HG02938 (cell line): ENCODE results near the gene B4GALT2.

ENCODE experiments used
- ATAC-seq: cut with Tn5 transposase; IDR thresholded peaks from one replicate; pipeline ENCODE4 v1.9.1; 2021; ENCODE audit warnings: mild to moderate bottlenecking, moderate library complexity; ENCODE audit not compliant: unreplicated experiment

The B4GALT2 gene

GRCh38 chr1:43969416-43969745 is 9.6 kb upstream of the B4GALT2 start:
- no peak for ATAC-seq

GRCh38 chr1:43969746-43970466 is 9.1 kb upstream of the B4GALT2 start, which contains the start of gene DPH2:
TSS of gene DPH2 (plus strand) at chr1:43970010. CDS start at chr1:43970176, 166 bp downstream.
- ATAC-seq, result peak; percentile 81

GRCh38 chr1:43970502-43970901 is 8.5 kb upstream of the B4GALT2 start:
- ATAC-seq, result no peak

DNA sequence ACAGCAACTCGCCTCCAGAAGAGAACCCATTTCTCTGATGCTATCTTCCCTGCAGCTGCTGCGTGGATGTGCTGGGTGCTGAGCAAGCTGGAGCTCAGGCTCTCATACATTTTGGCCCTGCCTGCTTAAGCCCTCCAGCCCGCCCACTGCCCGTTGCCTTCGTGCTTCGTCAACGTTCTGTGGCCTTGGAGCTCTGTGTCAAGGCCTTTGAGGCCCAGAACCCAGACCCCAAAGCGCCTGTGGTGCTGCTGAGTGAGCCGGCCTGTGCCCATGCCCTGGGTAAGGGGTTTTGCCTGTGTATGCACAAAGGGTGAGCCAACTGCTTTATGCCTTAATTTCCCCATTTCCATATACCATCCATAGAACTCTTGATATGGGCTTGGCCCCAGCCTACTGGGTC is 8.1 kb upstream of the B4GALT2 start:
- no peak for ATAC-seq

DNA sequence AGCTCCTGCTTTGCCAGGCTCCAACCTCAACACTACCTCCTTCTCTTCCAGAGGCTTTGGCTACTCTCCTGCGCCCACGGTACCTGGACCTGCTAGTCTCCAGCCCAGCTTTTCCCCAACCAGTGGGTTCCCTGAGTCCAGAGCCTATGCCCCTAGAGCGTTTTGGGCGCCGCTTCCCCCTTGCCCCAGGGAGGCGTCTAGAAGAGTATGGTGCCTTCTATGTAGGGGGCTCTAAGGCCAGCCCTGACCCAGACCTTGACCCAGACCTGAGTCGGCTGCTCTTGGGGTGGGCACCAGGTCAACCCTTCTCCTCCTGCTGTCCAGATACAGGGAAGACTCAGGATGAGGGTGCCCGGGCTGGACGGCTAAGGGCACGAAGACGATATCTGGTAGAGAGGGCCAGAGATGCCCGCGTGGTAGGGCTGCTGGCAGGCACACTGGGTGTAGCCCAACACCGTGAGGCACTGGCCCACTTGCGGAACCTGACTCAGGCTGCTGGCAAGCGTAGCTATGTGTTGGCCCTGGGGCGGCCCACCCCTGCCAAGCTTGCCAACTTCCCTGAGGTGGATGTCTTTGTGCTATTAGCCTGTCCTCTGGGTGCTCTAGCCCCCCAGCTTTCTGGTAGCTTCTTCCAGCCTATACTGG is 7.6 kb upstream of the B4GALT2 start:
- ATAC-seq, result no peak

- ATAC-seq, result no peak
Measured at GRCh38 chr1:43973981-43974442, 5.0 kb upstream of the B4GALT2 start.

DNA sequence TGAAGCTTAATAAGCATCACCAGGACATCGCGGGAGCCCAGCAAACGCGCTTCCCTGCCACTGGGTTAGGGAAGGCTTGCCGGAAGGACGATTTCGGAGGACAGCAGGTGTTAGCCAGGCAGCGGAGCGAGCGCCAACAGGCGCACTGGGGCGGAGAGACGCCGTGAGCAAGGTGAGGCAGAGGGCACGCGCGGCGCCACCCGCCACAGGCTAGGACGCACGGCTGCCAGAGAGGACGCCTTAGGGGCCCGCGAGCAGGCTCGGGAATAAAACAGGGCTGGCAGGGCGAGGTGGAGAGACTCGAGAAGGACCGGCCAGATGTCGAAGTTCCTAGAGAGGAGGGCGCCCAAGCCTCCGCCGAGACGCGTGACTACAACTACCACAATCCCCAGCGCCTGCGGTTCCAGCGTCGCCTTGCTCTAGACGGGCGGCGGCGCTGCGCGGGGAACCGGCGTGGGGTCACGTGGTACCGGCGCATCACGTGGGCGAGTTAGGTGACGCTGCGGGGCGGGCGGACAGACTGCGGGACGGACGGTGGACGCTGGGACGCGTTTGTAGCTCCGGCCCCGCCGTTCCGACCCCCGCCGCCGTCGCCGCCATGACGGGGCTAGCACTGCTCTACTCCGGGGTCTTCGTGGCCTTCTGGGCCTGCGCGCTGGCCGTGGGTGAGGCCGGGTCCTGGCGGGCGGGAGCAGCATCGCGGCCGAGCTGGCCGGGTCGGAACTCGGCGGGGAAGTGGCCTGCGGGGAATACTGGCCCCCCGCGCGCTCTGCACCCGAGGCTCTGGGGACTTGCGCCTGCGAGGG is 4.4 kb upstream of the B4GALT2 start, which contains the start of gene ATP6V0B:
Gene ATP6V0B, plus strand, starts transcription at position 518 of the 806 bp plus-strand sequence. Its CDS starts 81 bp downstream, at position 599.
- peak; percentile 70 for ATAC-seq

DNA sequence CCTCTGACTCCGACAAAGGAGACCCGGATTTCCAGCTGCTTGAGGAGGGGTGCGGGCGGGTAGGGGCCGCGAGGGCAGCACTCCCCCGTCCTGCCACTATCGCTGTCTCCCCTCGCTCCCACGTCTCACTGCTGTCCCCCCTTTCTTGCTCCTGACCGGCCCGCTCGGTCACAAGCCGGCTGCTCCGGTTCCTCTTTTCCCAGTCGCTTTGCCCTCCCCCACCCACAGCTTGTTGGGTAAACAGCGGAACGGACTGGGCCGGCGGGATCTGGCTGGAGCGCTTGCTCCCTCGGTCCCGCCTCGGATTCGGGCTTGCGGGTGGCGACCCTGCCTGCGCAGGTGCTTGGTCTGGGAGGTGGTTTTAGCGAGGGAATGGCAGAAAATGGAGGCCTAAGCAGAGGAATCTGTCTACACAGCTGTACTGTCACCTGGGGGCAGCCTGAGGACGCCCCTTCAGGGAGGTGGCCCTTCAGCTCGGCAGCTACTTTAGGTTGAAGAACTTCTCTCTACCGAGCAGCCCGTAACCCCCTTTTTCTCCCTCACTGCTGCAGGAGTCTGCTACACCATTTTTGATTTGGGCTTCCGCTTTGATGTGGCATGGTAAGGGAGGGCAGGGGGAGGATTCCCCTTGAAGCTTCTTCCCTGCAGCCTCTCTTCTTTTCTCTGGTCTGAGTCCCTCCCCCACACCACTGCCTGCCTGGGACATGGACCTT is 3.6 kb upstream of the B4GALT2 start:
- ATAC-seq, result no peak

DNA sequence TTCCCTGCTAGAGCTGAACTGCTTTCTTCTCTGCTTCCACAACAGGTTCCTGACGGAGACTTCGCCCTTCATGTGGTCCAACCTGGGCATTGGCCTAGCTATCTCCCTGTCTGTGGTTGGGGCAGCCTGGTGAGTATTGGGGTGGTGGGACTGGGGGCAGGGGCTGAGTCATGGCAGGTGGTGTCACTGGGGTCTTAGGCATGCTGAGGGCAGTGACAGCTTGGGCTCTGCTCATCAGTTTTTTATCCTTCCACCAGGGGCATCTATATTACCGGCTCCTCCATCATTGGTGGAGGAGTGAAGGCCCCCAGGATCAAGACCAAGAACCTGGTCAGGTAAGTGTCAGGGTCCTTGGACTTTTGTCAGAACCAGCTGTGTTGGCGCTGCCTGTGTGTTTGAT is 3.0 kb upstream of the B4GALT2 start:
- ATAC-seq, result no peak

DNA sequence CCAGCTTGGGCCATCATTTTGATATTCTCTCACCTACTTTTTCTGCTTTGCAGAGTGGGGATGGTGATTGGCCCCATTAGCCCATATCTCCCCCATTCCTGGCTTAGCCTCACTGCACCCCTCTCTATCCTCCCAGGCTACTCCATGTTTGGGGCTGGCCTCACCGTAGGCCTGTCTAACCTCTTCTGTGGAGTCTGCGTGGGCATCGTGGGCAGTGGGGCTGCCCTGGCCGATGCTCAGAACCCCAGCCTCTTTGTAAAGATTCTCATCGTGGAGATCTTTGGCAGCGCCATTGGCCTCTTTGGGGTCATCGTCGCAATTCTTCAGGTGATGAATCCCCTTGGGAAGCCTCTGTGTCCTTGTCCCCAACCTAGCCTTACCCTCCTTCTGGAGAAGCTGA is 2.1 kb upstream of the B4GALT2 start:
- no peak for ATAC-seq

DNA sequence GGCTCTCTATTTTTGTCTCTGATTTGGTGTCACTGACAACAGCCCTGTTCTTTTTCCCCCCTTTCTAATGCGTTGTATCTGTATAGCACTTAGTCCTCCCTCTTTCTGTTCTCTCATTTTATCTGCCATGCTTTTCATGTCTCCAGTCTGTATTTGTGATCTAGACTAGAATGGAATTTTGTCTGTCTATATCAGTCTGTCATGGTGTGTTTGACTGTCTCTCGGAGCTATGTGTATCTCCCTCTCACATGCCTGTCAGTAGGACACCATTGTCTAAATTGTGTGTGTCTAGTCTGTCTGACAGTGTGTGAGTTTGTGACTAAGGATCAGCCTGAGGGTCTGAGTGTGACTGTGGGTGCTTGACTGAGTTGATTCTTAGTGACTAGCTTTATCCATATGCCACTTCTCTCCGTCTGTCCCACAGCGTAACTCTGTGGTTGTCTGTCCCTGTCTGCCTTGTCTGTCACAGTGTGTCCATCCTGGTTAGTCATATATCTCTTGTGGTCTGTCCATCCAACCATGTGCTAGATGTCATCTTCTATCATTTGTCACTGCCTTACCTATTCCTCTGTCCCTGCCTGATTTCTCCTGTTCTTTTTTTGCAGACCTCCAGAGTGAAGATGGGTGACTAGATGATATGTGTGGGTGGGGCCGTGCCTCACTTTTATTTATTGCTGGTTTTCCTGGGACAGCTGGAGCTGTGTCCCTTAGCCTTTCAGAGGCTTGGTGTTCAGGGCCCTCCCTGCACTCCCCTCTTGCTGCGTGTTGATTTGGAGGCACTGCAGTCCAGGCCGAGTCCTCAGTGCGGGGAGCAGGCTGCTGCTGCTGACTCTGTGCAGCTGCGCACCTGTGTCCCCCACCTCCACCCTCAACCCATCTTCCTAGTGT is 1.4 kb upstream of the B4GALT2 start:
- no peak for ATAC-seq

DNA sequence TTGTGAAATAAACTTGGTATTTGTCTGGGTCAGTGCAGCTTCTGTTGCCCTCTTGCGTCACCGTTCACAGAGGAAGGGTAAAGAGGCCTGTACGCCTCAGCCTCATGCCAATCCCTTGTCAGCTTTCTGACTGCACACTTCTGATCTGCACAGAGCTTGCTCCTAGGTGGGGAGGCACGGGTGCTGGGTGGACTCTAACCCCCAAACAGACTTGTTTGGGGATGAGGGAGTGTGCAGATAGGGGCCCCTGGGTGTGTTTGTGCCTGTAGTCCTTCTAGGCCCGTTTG is 803 bp upstream of the B4GALT2 start:
- no peak for ATAC-seq

DNA sequence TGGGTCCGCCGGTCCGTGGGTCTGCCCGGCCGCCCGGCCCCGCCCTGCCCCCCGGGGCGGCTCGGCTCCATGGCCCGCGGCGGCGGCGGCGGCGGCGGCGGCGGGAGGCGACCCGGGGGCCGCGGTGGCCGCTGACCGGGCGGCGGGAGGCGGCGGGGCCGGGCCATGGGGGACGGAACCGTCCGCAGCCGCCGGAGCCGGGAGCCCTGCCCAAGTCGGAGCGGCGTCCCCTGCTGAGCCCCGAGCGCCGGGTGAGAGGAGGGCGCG is 184 bp downstream of the B4GALT2 start:
- ATAC-seq, result no peak

DNA sequence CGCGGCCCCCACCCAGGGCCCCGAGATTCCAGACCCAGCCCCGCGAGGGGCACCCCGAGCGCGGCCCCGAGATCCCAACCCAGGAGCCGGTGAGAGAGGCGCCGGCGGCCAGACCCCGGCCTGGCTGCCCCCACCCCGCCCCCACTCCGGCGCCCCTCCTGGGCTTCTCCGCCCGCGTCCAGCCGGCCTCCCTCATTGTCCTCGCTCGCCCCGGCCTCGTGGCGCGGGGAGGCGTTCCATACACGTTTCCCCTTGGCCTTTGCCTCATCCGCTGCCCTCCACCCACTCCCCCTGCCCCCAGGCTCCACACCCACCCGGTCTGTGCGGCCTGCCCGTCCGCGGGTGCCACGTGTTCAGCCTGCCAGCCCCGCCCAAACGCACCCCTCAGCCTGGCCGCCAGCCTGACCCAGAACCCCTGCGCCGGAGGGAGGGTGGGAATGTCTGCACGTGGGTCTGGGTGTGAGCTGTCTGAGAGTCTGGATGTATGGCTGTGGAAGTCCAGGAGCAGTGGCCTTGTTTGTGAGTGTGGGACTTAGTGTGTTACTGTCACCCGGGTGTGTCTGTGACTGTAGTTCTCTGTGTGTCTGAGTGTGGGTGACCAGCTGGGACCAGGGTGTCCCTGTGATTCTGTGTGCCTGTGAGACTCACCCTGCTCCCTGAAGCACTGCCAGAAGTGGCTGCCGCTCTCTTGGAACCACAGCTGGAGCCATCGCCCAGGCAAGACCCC is 681 bp downstream of the B4GALT2 start:
- ATAC-seq, result no peak

DNA sequence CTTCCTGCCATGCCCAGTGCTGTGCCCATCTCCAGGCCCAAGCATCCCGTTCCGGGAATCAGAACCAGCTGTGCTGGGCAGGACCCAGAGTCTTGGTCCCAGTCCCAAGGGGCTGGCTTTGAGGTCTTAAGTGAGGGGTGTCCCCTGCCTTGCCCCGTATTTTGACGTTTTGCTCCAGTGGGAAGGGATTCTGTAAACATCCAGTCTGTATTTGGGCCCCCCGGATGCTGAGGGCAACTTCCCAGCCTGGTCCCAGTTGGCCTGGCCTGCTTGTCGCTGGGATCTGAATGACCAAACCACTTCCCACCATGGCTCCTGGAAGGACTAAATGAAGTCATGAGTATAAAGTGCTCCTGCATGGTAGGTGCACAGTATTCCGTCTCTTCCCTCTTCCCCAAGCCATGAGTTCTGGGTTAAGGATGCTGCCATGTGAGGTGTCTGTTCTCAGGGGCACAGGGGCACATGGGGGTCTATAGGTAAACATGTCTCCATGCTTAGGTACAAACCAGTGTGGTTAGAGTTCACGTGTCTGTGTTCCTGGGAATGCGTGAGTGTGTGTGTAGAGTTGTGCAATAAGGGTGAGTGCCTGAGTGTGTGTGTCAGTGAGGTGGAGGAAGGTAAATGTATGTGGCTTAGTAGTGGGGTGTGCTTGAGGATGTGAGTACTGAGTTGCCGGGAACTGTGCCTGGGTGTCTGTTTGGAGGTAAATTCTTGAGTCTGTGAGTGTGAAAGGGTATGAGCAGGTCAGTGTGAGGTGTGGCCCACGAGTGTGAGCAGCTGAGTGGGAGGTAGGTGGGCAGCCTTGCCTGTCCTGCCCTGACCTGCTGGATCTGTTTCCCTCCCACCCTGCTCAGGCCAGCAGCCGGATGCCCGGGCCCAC is 1.5 kb downstream of the B4GALT2 start:
- ATAC-seq, result no peak

- no peak for ATAC-seq
Measured at GRCh38 chr1:43981135-43981491, 2.1 kb downstream of the B4GALT2 start.

GRCh38 chr1:43981636-43982035 is 2.6 kb downstream of the B4GALT2 start:
- ATAC-seq, result no peak

GRCh38 chr1:43982241-43982640 is 3.2 kb downstream of the B4GALT2 start:
- no peak for ATAC-seq

- ATAC-seq, result no peak
Measured at GRCh38 chr1:43982808-43983207, 3.8 kb downstream of the B4GALT2 start.
